ENCODE measurements around the gene ZFP57.

DNA sequence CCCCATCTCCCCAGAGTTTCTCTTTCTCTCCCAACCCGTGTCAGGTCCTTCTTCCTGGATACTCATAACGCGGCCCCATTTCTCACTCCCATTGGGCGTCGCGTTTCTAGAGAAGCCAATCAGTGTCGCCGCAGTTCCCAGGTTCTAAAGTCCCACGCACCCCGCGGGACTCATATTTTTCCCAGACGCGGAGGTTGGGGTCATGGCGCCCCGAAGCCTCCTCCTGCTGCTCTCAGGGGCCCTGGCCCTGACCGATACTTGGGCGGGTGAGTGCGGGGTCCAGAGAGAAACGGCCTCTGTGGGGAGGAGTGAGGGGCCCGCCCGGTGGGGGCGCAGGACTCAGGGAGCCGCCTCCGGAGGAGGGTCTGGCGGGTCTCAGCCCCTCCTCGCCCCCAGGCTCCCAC is 42.3 kb upstream of the ZFP57 start, which contains the start of gene HLA-F:
- TF ChIP-seq, protein P1, sequence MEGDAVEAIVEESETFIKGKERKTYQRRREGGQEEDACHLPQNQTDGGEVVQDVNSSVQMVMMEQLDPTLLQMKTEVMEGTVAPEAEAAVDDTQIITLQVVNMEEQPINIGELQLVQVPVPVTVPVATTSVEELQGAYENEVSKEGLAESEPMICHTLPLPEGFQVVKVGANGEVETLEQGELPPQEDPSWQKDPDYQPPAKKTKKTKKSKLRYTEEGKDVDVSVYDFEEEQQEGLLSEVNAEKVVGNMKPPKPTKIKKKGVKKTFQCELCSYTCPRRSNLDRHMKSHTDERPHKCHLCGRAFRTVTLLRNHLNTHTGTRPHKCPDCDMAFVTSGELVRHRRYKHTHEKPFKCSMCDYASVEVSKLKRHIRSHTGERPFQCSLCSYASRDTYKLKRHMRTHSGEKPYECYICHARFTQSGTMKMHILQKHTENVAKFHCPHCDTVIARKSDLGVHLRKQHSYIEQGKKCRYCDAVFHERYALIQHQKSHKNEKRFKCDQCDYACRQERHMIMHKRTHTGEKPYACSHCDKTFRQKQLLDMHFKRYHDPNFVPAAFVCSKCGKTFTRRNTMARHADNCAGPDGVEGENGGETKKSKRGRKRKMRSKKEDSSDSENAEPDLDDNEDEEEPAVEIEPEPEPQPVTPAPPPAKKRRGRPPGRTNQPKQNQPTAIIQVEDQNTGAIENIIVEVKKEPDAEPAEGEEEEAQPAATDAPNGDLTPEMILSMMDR (IDR thresholded peaks at IDR 0.05; ENCODE audit: insufficient read depth, low read depth, low read length), result no peak
- no peak for TF ChIP-seq EZH2 (IDR thresholded peaks at IDR 0.05; ENCODE audit: insufficient read depth, low read length)

Data from astrocyte (in vitro differentiated cells and primary cell).